GM21528 (cell line): Measurements from ENCODE around the gene POU6F2.

Source experiments
- ATAC-seq: cut with Tn5 transposase; IDR thresholded peaks from one replicate; pipeline ENCODE4 v1.9.1; 2021; ENCODE audit warnings: mild to moderate bottlenecking, moderate library complexity; ENCODE audit not compliant: unreplicated experiment, low FRiP score

Gene POU6F2

GRCh38 chr7:39105720-39106119, 128.0 kb downstream of the POU6F2 start:
- no peak for ATAC-seq

- ATAC-seq, result no peak
Observed at GRCh38 chr7:39125846-39126245, 148.1 kb downstream of the POU6F2 start.

DNA sequence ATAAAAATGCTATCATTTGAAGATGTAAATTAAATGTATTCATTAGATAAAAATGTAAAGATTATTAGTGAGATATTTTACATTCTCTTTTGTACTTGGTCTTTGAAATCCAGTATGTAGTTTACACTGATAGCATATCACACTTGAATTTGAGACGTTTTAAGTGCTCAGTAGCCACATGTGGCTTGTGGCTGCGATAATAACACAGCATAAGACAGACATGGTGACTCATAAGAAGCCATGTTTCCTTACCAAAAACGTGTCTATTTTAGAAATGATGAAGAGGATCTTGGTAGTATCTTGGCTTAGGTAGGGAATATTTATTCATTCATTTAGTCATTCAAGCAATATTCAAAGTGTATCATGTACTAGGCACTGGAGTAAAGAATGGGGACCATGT, 149.3 kb downstream of the POU6F2 start:
- ATAC-seq, result no peak

DNA sequence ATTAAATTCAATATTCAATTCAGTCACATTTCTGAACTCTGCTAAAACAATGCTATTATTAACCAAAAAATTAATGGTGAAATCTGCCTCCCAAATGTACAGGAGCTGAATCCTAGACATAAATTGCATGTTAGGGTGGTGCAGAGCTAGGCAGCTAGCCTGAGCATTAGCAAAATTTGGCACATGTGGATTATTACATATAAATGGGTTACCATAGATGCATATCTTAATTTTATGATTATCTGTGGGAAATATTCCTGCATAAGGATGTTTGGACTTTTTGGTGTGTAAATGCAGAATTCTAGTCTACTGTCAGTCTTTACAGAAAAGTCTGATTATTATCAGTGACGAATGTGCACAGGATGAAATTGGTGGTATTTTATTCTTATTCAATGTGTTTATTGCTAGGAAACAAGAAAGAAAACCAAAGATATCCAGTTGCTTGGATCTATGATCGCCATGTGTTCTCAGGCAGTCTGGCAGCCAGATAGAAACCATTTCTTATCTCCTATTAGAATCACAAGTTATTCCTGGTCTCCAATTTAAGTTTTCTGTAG, 150.7 kb downstream of the POU6F2 start:
- ATAC-seq, result no peak

DNA sequence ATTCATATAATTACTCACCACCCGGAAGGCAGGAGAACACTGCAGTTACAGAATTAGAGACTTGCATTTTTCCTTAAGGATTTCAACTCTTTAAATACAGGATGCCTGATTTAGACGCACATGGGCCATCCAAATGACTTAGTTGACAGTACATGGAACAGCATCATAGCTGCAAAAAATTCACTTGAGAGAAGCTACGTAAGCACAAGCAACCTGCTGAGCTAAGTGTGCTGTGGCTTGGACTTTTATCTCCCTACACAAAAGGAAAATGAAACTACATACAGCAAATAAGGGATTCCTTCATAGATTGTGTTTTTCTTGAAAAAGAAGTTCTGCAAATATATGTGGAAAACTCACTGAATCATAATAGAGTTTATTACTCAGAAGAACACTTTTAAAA, 152.6 kb downstream of the POU6F2 start:
- ATAC-seq, result no peak

- no peak for ATAC-seq
Observed at GRCh38 chr7:39130857-39131526, 153.3 kb downstream of the POU6F2 start.

GRCh38 chr7:39132306-39132705, 154.6 kb downstream of the POU6F2 start:
- ATAC-seq, result no peak

DNA sequence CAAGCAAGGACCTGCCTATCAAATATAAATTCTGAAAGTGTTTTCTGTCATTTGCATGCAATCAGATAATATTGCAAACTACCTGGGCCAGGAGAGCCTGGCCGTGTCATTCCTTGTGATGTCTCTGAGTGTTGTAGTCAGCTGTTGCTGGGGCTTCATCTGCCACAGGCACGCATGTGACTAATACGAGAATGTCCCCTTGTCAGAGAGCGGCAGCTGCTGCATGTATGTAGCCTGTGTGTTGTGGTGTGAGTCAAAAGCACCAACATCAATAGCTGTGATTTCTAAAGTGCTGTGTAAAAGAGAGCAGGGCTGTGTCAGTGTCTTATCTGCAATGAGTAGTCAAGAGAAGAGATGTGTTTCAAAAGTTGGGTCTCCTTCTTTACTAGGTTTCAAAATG, 155.4 kb downstream of the POU6F2 start:
- ATAC-seq, result no peak

GRCh38 chr7:39137480-39137879, 159.8 kb downstream of the POU6F2 start:
- ATAC-seq, result no peak

- ATAC-seq, result no peak
Observed at GRCh38 chr7:39142750-39143149, 165.0 kb downstream of the POU6F2 start.

DNA sequence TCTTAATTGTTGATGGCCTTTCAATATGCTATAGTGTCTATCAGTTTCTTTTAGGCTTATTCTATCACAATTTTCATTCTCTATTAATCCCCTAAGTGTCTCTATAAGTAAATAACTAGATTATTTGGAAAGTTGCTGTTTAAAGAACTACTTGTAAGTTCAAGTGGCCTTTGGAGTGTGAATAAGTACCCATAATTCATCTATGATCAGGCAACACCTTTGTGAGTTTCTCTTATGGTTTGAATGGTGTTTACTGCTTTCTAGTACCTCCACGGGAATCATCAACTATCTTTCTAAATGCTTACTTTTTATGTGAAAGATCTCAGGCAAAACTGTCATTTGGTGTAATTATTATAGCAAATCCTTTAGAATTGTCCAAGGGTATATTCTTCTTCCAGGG, 166.7 kb downstream of the POU6F2 start:
- ATAC-seq, result no peak

DNA sequence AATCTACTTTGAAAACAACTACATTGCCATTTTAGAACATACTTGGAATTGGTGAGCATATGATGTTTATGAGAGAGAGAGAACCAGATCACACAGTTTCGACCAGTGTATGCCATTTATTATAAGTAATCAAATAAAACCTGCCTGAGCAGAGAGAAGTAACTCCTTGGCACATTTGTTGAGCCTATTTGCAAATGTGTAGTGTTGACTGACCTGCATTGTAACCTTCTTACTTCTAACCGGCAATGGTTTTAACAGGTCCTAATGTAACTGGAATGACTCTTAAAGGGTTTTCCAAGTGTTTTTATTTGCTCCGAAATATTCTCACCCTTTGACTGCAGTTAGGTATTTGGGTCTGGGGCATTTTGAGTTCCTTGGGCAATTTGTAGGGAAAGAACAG, 167.6 kb downstream of the POU6F2 start:
- no peak for ATAC-seq

GRCh38 chr7:39145935-39146334, 168.2 kb downstream of the POU6F2 start:
- ATAC-seq, result no peak

DNA sequence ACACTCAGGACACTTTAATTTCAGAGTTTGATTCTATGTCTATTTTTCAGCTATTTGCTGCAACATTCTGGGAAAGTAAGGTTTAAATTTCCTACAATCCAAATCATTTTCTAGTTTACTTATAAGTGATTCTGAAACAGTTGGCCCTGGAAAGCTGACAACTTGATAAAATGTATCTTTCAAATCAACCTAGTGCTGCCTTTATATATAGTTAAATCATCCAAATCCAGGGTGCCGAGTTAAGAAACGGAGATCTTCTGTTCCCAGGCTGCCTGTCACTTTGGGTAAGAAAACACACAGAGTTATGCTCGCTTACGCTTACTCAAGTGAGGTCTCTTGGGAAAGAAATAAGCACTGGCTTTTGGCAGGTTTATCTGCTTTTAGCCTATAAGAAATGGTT, 175.0 kb downstream of the POU6F2 start:
- ATAC-seq, result no peak

DNA sequence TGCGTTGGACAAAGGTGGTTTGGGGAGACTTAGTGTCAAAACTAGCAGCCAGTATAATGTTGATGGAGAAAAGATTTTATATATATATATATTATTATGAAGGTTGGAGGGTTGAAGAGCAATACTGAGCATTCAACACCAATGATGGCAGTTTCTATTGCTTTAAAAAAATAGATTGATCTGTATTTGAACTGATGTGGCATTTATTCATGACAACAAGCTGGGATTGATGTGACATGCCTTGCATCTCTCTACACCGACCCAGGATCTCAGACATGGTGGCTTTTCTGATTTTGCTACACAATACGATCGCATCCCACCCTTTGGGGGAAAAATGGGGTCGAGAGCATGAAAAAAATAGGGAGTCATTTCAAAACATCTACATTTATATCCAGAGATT, 175.4 kb downstream of the POU6F2 start:
- ATAC-seq, result no peak

DNA sequence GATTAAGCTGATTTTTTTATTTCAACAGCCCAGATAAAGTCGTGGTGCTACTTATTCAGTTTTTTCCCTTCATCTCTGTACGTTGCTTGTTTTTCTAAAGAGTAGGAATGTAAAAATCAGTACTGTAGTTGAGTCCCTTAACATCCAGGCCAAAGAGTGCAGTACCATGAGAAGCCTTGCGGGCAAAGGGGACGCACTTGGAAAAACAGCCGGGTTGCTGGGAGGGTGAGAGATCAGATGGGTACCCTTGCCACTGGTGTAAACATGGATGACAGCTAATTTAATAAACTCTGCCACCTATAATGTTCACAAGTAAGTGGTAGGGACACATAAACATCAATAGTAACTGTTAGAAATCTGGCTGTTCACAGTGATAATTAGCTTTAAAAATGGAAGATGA, 175.9 kb downstream of the POU6F2 start:
- ATAC-seq, result no peak

GRCh38 chr7:39154815-39155214, 177.1 kb downstream of the POU6F2 start:
- no peak for ATAC-seq

GRCh38 chr7:39158367-39158766, 180.7 kb downstream of the POU6F2 start:
- no peak for ATAC-seq

DNA sequence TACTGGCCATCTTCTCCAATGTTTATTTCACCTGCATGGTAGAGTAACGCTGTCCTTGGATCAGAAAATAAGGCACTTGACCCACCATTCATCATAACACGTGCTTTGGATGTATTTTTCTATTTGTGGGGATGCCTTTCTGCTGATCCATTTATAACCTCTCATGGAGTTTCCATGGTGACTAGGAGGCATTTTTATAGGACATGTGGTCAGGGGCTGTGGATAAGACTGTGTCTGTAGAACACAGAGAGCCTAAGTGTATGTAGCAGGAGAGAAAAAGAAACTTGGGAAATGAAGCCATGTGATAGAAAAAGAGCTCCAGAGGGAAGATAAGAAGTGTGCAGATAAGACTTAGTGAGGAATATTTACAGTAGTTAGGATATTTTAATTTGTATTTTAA, 184.2 kb downstream of the POU6F2 start:
- no peak for ATAC-seq

- ATAC-seq, result no peak
Observed at GRCh38 chr7:39164887-39165286, 187.2 kb downstream of the POU6F2 start.

GRCh38 chr7:39168403-39169098, 190.8 kb downstream of the POU6F2 start:
- no peak for ATAC-seq

- no peak for ATAC-seq
Observed at GRCh38 chr7:39172137-39172536, 194.4 kb downstream of the POU6F2 start.
